ENCODE results near the gene CAMTA1.

The CAMTA1 gene

GRCh38 chr1:7356079-7356478 lies 570.8 kb downstream of the CAMTA1 start:
- no peak for TF ChIP-seq EZH2phosphoT487 (conservative IDR thresholded peaks at IDR 0.05; ENCODE audit: low read length)
- TF ChIP-seq CTCF (IDR thresholded peaks at IDR 0.05; ENCODE audit: insufficient read depth, low read length, poor library complexity, severe bottlenecking), result no peak
- H3K27me3 ChIP-seq (ENCODE audit: low read length), result no peaks in the 10 kb centered on the region

GRCh38 chr1:7358425-7358824 lies 573.2 kb downstream of the CAMTA1 start:
- no peaks in the 10 kb centered on the region for H3K9me3 ChIP-seq (ENCODE audit: insufficient read depth, low read length)
- H3K27ac ChIP-seq (ENCODE audit: low read depth, low read length), result no peak overlapping the region
- no peaks in the 10 kb centered on the region for H3K36me3 ChIP-seq (ENCODE audit: low read length)
- H3K27me3 ChIP-seq (ENCODE audit: low read length), result no peaks in the 10 kb centered on the region
- H2AFZ ChIP-seq (ENCODE audit: low read depth, low read length, severe bottlenecking), result no peak overlapping the region
- no peaks in the 10 kb centered on the region for H4K20me1 ChIP-seq (ENCODE audit: low read depth, low read length)
- no peak overlapping the region for H3K4me3 ChIP-seq (ENCODE audit: insufficient read depth, low read length, poor library complexity, severe bottlenecking)
- TF ChIP-seq CTCF (IDR thresholded peaks at IDR 0.05; ENCODE audit: insufficient read depth, low read length, poor library complexity, severe bottlenecking) (no peak), EZH2phosphoT487 (conservative IDR thresholded peaks at IDR 0.05; ENCODE audit: low read length) (no peak)
- H3F3A ChIP-seq (ENCODE audit: insufficient read depth), result no peaks in the 10 kb centered on the region
- no peak overlapping the region for H3K9ac ChIP-seq (ENCODE audit: low read length)
- H3K9me2 ChIP-seq (replicated peaks; ENCODE audit: insufficient read depth, low read length), result no peaks in the 10 kb centered on the region
- H3K4me2 ChIP-seq (ENCODE audit: low read depth, low read length, poor library complexity, severe bottlenecking), result no peak overlapping the region
- H3K79me2 ChIP-seq (ENCODE audit: insufficient read depth, low read length), result no peaks in the 10 kb centered on the region

More at GRCh38 chr1:7356079-7356478, 570.8 kb downstream of the CAMTA1 start:
- no peak overlapping the region for H3K4me3 ChIP-seq (ENCODE audit: insufficient read depth, low read length, poor library complexity, severe bottlenecking)
- no peak overlapping the region for H3K4me2 ChIP-seq (ENCODE audit: low read depth, low read length, poor library complexity, severe bottlenecking)
- H3K9ac ChIP-seq (ENCODE audit: low read length), result no peak overlapping the region
- H3K79me2 ChIP-seq (ENCODE audit: insufficient read depth, low read length), result no peaks in the 10 kb centered on the region
- H3K9me3 ChIP-seq (ENCODE audit: insufficient read depth, low read length), result no peaks in the 10 kb centered on the region
- H3K9me2 ChIP-seq (replicated peaks; ENCODE audit: insufficient read depth, low read length), result no peaks in the 10 kb centered on the region
- no peaks in the 10 kb centered on the region for H4K20me1 ChIP-seq (ENCODE audit: low read depth, low read length)
- no peaks in the 10 kb centered on the region for H3K36me3 ChIP-seq (ENCODE audit: low read length)
- no peak overlapping the region for H3K27ac ChIP-seq (ENCODE audit: low read depth, low read length)
- H3F3A ChIP-seq (ENCODE audit: insufficient read depth), result no peaks in the 10 kb centered on the region
- no peak overlapping the region for H2AFZ ChIP-seq (ENCODE audit: low read depth, low read length, severe bottlenecking)

DNA sequence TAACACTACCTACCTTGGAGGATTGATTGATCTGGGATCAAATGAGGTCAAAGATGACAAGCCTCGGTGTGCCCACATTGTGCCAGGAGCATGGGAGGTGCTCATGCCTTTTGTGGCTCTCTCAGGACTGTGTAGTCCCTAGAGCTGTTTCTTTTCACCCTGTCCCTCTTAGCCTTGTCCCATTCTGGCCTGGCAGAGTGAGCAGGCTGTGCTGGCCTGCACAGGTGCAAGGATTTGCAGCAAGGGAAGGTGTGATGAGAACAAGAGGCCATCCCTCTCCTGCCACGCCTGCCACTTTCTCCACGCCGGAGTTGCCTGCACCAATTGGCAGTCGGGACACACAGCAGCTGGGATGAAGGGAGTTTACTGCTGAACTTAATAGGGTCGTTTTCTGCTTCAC lies 575.3 kb downstream of the CAMTA1 start:
- no peak overlapping the region for H3K27ac ChIP-seq (ENCODE audit: low read depth, low read length)
- H3K9me2 ChIP-seq (replicated peaks; ENCODE audit: insufficient read depth, low read length), result no peaks in the 10 kb centered on the region
- TF ChIP-seq EZH2phosphoT487 (conservative IDR thresholded peaks at IDR 0.05; ENCODE audit: low read length), result no peak
- no peak for TF ChIP-seq CTCF (IDR thresholded peaks at IDR 0.05; ENCODE audit: insufficient read depth, low read length, poor library complexity, severe bottlenecking)

More for the DNA sequence above, 575.3 kb downstream of the CAMTA1 start:
- no peak overlapping the region for H2AFZ ChIP-seq (ENCODE audit: low read depth, low read length, severe bottlenecking)
- H3K4me3 ChIP-seq (ENCODE audit: insufficient read depth, low read length, poor library complexity, severe bottlenecking), result no peak overlapping the region
- H3K79me2 ChIP-seq (ENCODE audit: insufficient read depth, low read length), result no peaks in the 10 kb centered on the region
- no peaks in the 10 kb centered on the region for H3K36me3 ChIP-seq (ENCODE audit: low read length)
- H3K9me3 ChIP-seq (ENCODE audit: insufficient read depth, low read length), result no peaks in the 10 kb centered on the region
- H3F3A ChIP-seq (ENCODE audit: insufficient read depth), result no peaks in the 10 kb centered on the region
- H4K20me1 ChIP-seq (ENCODE audit: low read depth, low read length), result no peaks in the 10 kb centered on the region
- no peaks in the 10 kb centered on the region for H3K27me3 ChIP-seq (ENCODE audit: low read length)
- no peak overlapping the region for H3K9ac ChIP-seq (ENCODE audit: low read length)
- H3K4me2 ChIP-seq (ENCODE audit: low read depth, low read length, poor library complexity, severe bottlenecking), result no peak overlapping the region

Data from SU-DHL-6 (cell line).